ENCODE results near the gene RIC3. TPM values are rescaled to one million over a fixed set of nuclear protein-coding genes. Genes with fewer than 3 reads are reported as not detected.

RIC3 gene
- total and polyA plus RNA-seq, 4 donors = 38.2 to 56.1 (median 54.1) TPM

GRCh38 chr11:8059571-8060011 is 109.2 kb downstream of the RIC3 start:
- WGBS (ENCODE audit: insufficient coverage) = 34% methylated on average over 10 of the region's 10 CpGs
- peak in 1 of 6 donors; percentile 64 for DNase-seq (ENCODE audit: low read depth in 4 of 6, low spot score in 6 of 6)
- H3K4me1 ChIP-seq (ENCODE audit: control insufficient read depth, insufficient read depth, low read length) = peaks cover 45% of the 10 kb centered on the region
- H3K27ac ChIP-seq (ENCODE audit: low read depth, low read length) = peak overlapping the region; percentile 44
- no peaks in the 10 kb centered on the region for H3K9me3 ChIP-seq (ENCODE audit: control insufficient read depth, insufficient read depth, low read length)
- H3K36me3 ChIP-seq (ENCODE audit: control insufficient read depth, insufficient read depth, low read length) = peaks cover 11% of the 10 kb centered on the region
- H3K4me3 ChIP-seq (ENCODE audit: low read depth, low read length) = no peak overlapping the region
- no peaks in the 10 kb centered on the region for H3K27me3 ChIP-seq (ENCODE audit: control insufficient read depth, insufficient read depth, low read length)

GRCh38 chr11:8059030-8059429 is 109.8 kb downstream of the RIC3 start:
- H3K27me3 ChIP-seq (ENCODE audit: control insufficient read depth, insufficient read depth, low read length) = no peaks in the 10 kb centered on the region
- no peak overlapping the region for H3K4me3 ChIP-seq (ENCODE audit: low read depth, low read length)
- no peak for DNase-seq (ENCODE audit: low read depth in 4 of 6, low spot score in 6 of 6)
- H3K27ac ChIP-seq (ENCODE audit: low read depth, low read length) = peak overlapping the region; percentile 29
- 92% methylated on average over 8 of the region's 8 CpGs for WGBS (ENCODE audit: insufficient coverage)
- peaks cover 45% of the 10 kb centered on the region for H3K4me1 ChIP-seq (ENCODE audit: control insufficient read depth, insufficient read depth, low read length)
- peaks cover 11% of the 10 kb centered on the region for H3K36me3 ChIP-seq (ENCODE audit: control insufficient read depth, insufficient read depth, low read length)
- no peaks in the 10 kb centered on the region for H3K9me3 ChIP-seq (ENCODE audit: control insufficient read depth, insufficient read depth, low read length)

DNA sequence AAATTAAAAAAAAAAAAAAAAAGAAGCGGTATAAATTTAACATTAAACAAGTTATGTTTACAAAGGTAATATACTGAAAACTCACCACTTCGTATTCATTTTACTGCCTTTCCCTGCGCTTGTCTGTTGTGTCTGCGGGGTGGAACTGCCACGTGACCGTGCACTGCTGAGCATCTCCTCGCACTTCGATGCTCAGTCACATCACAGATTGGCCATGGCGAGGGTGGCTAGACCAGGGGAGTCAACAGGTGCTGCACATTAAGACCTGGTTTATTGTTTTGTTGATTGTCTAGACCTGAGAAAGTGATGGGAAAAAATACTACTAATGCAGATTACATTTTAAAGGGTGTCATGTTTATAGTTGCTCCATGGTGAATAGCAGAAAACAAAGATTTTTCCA is 110.6 kb downstream of the RIC3 start:
- no peak for DNase-seq (ENCODE audit: low read depth in 4 of 6, low spot score in 6 of 6)
- no peaks in the 10 kb centered on the region for H3K27me3 ChIP-seq (ENCODE audit: control insufficient read depth, insufficient read depth, low read length)
- H3K9me3 ChIP-seq (ENCODE audit: control insufficient read depth, insufficient read depth, low read length) = no peaks in the 10 kb centered on the region
- H3K27ac ChIP-seq (ENCODE audit: low read depth, low read length) = no peak overlapping the region
- peaks cover 45% of the 10 kb centered on the region for H3K4me1 ChIP-seq (ENCODE audit: control insufficient read depth, insufficient read depth, low read length)
- H3K4me3 ChIP-seq (ENCODE audit: low read depth, low read length) = no peak overlapping the region
- 95% methylated on average over 7 of the region's 9 CpGs for WGBS (ENCODE audit: insufficient coverage)
- peaks cover 11% of the 10 kb centered on the region for H3K36me3 ChIP-seq (ENCODE audit: control insufficient read depth, insufficient read depth, low read length)

- H3K27me3 ChIP-seq (ENCODE audit: control insufficient read depth, insufficient read depth, low read length) = no peaks in the 10 kb centered on the region
- H3K4me3 ChIP-seq (ENCODE audit: low read depth, low read length) = no peak overlapping the region
- H3K9me3 ChIP-seq (ENCODE audit: control insufficient read depth, insufficient read depth, low read length) = no peaks in the 10 kb centered on the region
- H3K36me3 ChIP-seq (ENCODE audit: control insufficient read depth, insufficient read depth, low read length) = peaks cover 8% of the 10 kb centered on the region
- H3K4me1 ChIP-seq (ENCODE audit: control insufficient read depth, insufficient read depth, low read length) = peaks cover 37% of the 10 kb centered on the region
- 84% methylated on average over 8 of the region's 12 CpGs for WGBS (ENCODE audit: insufficient coverage)
- H3K27ac ChIP-seq (ENCODE audit: low read depth, low read length) = no peak overlapping the region
- no peak for DNase-seq (ENCODE audit: low read depth in 4 of 6, low spot score in 6 of 6)
Measured at GRCh38 chr11:8056810-8057463, 111.9 kb downstream of the RIC3 start.

Other genes starting within 250 kb of the RIC3 start
- gene OR10A6, start 237.8 kb downstream of the RIC3 start, total RNA-seq = not detected
- not detected for gene OR10A6, start 237.8 kb downstream of the RIC3 start, polyA plus RNA-seq (ENCODE audit: insufficient read length in 2 of 2)
- gene OR10A3, start 227.3 kb downstream of the RIC3 start, total RNA-seq = not detected
- under 1 TPM in 1 of 2 donors, not detected in 1; 0.08 TPM for gene OR10A3, start 227.3 kb downstream of the RIC3 start, polyA plus RNA-seq (ENCODE audit: insufficient read length in 2 of 2)
- not detected for gene NLRP10, start 203.6 kb downstream of the RIC3 start, total RNA-seq
- not detected for gene NLRP10, start 203.6 kb downstream of the RIC3 start, polyA plus RNA-seq (ENCODE audit: insufficient read length in 2 of 2)
- gene EIF3F, start 181.7 kb downstream of the RIC3 start, total RNA-seq = 100 to 1,000 TPM; 110 to 277 TPM
- gene EIF3F, start 181.7 kb downstream of the RIC3 start, polyA plus RNA-seq (ENCODE audit: insufficient read length in 2 of 2) = 100 to 1,000 TPM; 201 to 232 TPM
- 100 to 1,000 TPM in 1 of 2 donors, 10 to 100 TPM in 1; 73.3 to 107 TPM for gene TUB, start 87.8 kb downstream of the RIC3 start, total RNA-seq
- 10 to 100 TPM; 88.8 to 89.4 TPM for gene TUB, start 87.8 kb downstream of the RIC3 start, polyA plus RNA-seq (ENCODE audit: insufficient read length in 2 of 2)
- gene LMO1, start 94.9 kb upstream of the RIC3 start, total RNA-seq = 1 to 10 TPM; 1.8 to 2.0 TPM
- 1 to 10 TPM; 8.2 to 8.7 TPM for gene LMO1, start 94.9 kb upstream of the RIC3 start, polyA plus RNA-seq (ENCODE audit: insufficient read length in 2 of 2)

Measured in spinal cord (tissue), 10 donors.